Thoracic aorta (tissue), 2 donors: Measurements from ENCODE around the gene SH3BP4. TPM values are rescaled to one million over a fixed set of nuclear protein-coding genes. Genes with fewer than 3 reads are reported as not detected.

Source experiments
- ATAC-seq: fragments of 150-250 bp; one replicate; pipeline ENCODE4 v1.8.0; 2017; ENCODE audit warnings: low read depth; ENCODE audit not compliant: insufficient number of reproducible peaks, low FRiP score
- DNase-seq: peaks from one replicate; pipeline ENCODE4 v3.0.0-alpha.2; 2020; ENCODE audit warnings: low spot score
- H3K27ac ChIP-seq, 2 donors: fragments of 200-600 bp; sonication (generic); 1 replicate in 1 of 2; 2 replicates in 1 of 2; pipeline ENCODE4 v1.5.1; 2016; ENCODE audit warnings: mild to moderate bottlenecking in 2 of 2, moderate library complexity in 2 of 2
- H3K27me3 ChIP-seq: fragments of 200-600 bp; sonication (generic); replicated peaks from 2 replicates; pipeline ENCODE4 v1.6.0; 2016; ENCODE audit warnings: mild to moderate bottlenecking; ENCODE audit not compliant: insufficient read depth
- H3K36me3 ChIP-seq: fragments of 200-600 bp; sonication (generic); one replicate; pipeline ENCODE4 v1.5.1; 2016
- H3K4me1 ChIP-seq, 2 donors: fragments of 200-600 bp; sonication (generic); 1 replicate in 1 of 2; 2 replicates in 1 of 2; pipeline versions ENCODE4 v1.5.1 to v1.6.0; 2016; ENCODE audit warnings: low read depth in 2 of 2, mild to moderate bottlenecking in 1 of 2; ENCODE audit not compliant: control insufficient read depth in 1 of 2
- H3K4me3 ChIP-seq: fragments of 200-600 bp; sonication (generic); 2 replicates; pipeline ENCODE4 v1.5.1; 2016; ENCODE audit warnings: mild to moderate bottlenecking
- H3K9me3 ChIP-seq: fragments of 200-600 bp; sonication (generic); 2 replicates; pipeline ENCODE4 v1.5.1; 2016
- total RNA-seq, 2 donors: library from RNA; depleted of rRNA; stranded (reverse); fragments of >200 nt; gene quantifications; one replicate each; pipeline versions ENCODE4 v1.1.0 to v1.2.3, GENCODE V29; 2016
- TF ChIP-seq, protein P1 (sequence below): fragments of 200-600 bp; sonication (generic); IDR thresholded peaks from one replicate; pipeline ENCODE4 v1.5.1; 2019; ENCODE audit warnings: antibody characterized with exemption

The SH3BP4 gene
- total RNA-seq, 2 donors from 2014 or later: 24.0 to 32.4 TPM

GRCh38 chr2:235073868-235074413, 122.1 kb downstream of the SH3BP4 start:
- Histone ChIP-seq H3K36me3 (no peaks in the 10 kb centered on the region), H3K4me3 (no peak overlapping the region), H3K27ac (no peak overlapping the region), H3K27me3 (no peaks in the 10 kb centered on the region), H3K4me1 (peaks cover 0 to 10% of the 10 kb centered on the region in 2 donors), H3K9me3 (no peaks in the 10 kb centered on the region)
- ATAC-seq (no peak), DNase-seq (no peak)
- TF ChIP-seq, protein P1, sequence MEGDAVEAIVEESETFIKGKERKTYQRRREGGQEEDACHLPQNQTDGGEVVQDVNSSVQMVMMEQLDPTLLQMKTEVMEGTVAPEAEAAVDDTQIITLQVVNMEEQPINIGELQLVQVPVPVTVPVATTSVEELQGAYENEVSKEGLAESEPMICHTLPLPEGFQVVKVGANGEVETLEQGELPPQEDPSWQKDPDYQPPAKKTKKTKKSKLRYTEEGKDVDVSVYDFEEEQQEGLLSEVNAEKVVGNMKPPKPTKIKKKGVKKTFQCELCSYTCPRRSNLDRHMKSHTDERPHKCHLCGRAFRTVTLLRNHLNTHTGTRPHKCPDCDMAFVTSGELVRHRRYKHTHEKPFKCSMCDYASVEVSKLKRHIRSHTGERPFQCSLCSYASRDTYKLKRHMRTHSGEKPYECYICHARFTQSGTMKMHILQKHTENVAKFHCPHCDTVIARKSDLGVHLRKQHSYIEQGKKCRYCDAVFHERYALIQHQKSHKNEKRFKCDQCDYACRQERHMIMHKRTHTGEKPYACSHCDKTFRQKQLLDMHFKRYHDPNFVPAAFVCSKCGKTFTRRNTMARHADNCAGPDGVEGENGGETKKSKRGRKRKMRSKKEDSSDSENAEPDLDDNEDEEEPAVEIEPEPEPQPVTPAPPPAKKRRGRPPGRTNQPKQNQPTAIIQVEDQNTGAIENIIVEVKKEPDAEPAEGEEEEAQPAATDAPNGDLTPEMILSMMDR: no peak

- DNase-seq (no peak), ATAC-seq (no peak)
- Histone ChIP-seq H3K9me3 (no peaks in the 10 kb centered on the region), H3K27me3 (no peaks in the 10 kb centered on the region), H3K27ac (no peak overlapping the region), H3K4me1 (no peaks in the 10 kb centered on the region), H3K4me3 (no peak overlapping the region), H3K36me3 (no peaks in the 10 kb centered on the region)
- TF ChIP-seq, protein P1: no peak
Observed at GRCh38 chr2:235077046-235077445, 125.2 kb downstream of the SH3BP4 start.

DNA sequence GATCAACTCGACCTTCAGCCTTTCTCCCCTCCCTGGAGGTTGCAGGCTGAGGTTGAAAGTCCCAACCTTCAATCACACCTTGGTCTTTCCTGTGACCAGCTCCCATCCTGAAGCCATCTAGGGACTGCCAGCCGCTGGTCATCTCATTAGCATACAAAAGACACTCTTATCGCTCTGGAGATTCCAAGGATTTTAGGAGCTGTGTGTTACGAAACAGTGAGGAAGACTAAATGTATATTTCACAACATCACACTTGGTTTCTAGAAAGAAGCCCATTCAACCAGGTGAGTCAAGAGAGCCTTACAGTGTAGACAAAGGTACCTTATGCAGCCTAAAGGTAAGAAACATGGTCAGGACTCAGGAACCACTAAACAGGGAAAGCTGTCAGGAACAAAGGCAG, 126.4 kb downstream of the SH3BP4 start:
- Histone ChIP-seq H3K9me3 (no peaks in the 10 kb centered on the region), H3K27ac (no peak overlapping the region), H3K4me1 (no peaks in the 10 kb centered on the region), H3K27me3 (no peaks in the 10 kb centered on the region), H3K4me3 (no peak overlapping the region), H3K36me3 (no peaks in the 10 kb centered on the region)
- DNase-seq: no peak
- no peak for ATAC-seq
- TF ChIP-seq, protein P1: no peak

GRCh38 chr2:235078914-235079472, 127.2 kb downstream of the SH3BP4 start:
- H3K4me1 ChIP-seq: no peaks in the 10 kb centered on the region
- no peak for ATAC-seq
- TF ChIP-seq, protein P1: no peak
- no peak for DNase-seq
- H3K9me3 ChIP-seq: no peaks in the 10 kb centered on the region
- H3K27me3 ChIP-seq: no peaks in the 10 kb centered on the region
- no peaks in the 10 kb centered on the region for H3K36me3 ChIP-seq
- H3K4me3 ChIP-seq: no peak overlapping the region
- H3K27ac ChIP-seq: no peak overlapping the region

DNA sequence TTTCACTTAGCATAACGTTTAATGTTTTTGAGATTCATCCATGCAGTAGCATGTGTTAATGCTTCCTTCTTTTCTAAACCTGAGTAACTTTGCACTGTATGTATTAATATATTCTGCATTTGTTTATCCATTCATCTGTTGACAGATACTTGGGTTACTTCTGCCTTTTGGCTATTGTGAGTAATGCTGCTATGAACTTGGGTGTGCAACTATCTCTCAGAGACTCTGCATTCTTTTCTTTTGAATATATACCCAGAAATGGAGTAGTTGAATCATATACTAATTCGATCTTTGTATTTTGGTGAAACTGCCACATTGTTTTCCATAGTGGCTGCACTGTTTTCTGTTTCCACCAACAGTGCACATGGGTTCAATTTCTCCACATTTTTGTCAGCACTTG, 128.3 kb downstream of the SH3BP4 start:
- H3K4me1 ChIP-seq: no peaks in the 10 kb centered on the region
- no peaks in the 10 kb centered on the region for H3K36me3 ChIP-seq
- no peak overlapping the region for H3K27ac ChIP-seq
- no peaks in the 10 kb centered on the region for H3K27me3 ChIP-seq
- no peaks in the 10 kb centered on the region for H3K9me3 ChIP-seq
- TF ChIP-seq, protein P1: no peak
- no peak for DNase-seq
- ATAC-seq: no peak
- no peak overlapping the region for H3K4me3 ChIP-seq
